CD14-positive monocyte (primary cell): ENCODE results near the gene ARL6. TPM values are rescaled to one million over a fixed set of nuclear protein-coding genes. Genes with fewer than 3 reads are reported as not detected.

ENCODE experiments used
- DNase-seq, 3 donors: peaks; one replicate each; pipeline ENCODE4 v3.0.0-alpha.2; 2011 to 2022
- H2AFZ ChIP-seq: 2 replicates; pipeline ENCODE4 v1.6.0; 2012; ENCODE audit warnings: mild to moderate bottlenecking, low read depth, low read length, inconsistent platforms; ENCODE audit not compliant: insufficient read depth, poor library complexity, severe bottlenecking
- H3K27ac ChIP-seq, 2 donors: 1 replicate in 1 of 2; 2 replicates in 1 of 2; pipeline ENCODE4 v1.5.1; 2012 to 2013; ENCODE audit warnings: low read length in 2 of 2, control low read depth in 1 of 2, inconsistent platforms in 1 of 2, low read depth in 1 of 2, mild to moderate bottlenecking in 1 of 2
- H3K27me3 ChIP-seq, 2 donors: one replicate each; pipeline versions ENCODE4 v1.6.0 to v1.6.1; 2011 to 2013; ENCODE audit warnings: low read length in 2 of 2; ENCODE audit not compliant: control insufficient read depth in 2 of 2, insufficient read depth in 2 of 2
- H3K36me3 ChIP-seq, 2 donors: replicated peaks in 1 of 2; 1 replicate in 1 of 2; 2 replicates in 1 of 2; pipeline versions ENCODE4 v1.5.1 to v1.6.1; 2012 to 2013; ENCODE audit warnings: low read length in 2 of 2, control low read depth in 1 of 2, inconsistent platforms in 1 of 2, mild to moderate bottlenecking in 1 of 2; ENCODE audit not compliant: insufficient read depth in 2 of 2, control insufficient read depth in 1 of 2
- H3K4me1 ChIP-seq, 2 donors: 1 replicate in 1 of 2; 2 replicates in 1 of 2; pipeline versions ENCODE4 v1.5.1 to v1.6.1; 2012 to 2013; ENCODE audit warnings: low read length in 2 of 2, control low read depth in 1 of 2, inconsistent platforms in 1 of 2, mild to moderate bottlenecking in 1 of 2, moderate library complexity in 1 of 2; ENCODE audit not compliant: insufficient read depth in 2 of 2, control insufficient read depth in 1 of 2
- H3K4me2 ChIP-seq: replicated peaks from 2 replicates; pipeline ENCODE3; 2012; ENCODE audit warnings: low read length, moderate library complexity, mild to moderate bottlenecking; ENCODE audit not compliant: poor library complexity, severe bottlenecking; ENCODE audit errors: extremely low read depth
- H3K4me3 ChIP-seq, 3 experiments: fragments of 200-600 bp in 1 of 3; sonication (generic) in 1 of 3; replicated peaks in 1 of 3; 1 replicate in 2 of 3; 2 replicates in 1 of 3; pipeline ENCODE4 v1.5.1; 2011 to 2013; ENCODE audit warnings: low read length in 3 of 3, mild to moderate bottlenecking in 3 of 3, control low read depth in 2 of 3, low read depth in 2 of 3, inconsistent platforms in 1 of 3, moderate library complexity in 1 of 3
- H3K79me2 ChIP-seq: 2 replicates; pipeline ENCODE4 v1.6.0; 2012; ENCODE audit warnings: mild to moderate bottlenecking, control low read depth, inconsistent platforms, low read length, moderate library complexity; ENCODE audit not compliant: insufficient read depth
- H3K9ac ChIP-seq: 2 replicates; pipeline ENCODE4 v1.6.0; 2017; ENCODE audit warnings: low read length, mild to moderate bottlenecking; ENCODE audit not compliant: insufficient read depth, poor library complexity, severe bottlenecking
- H3K9me3 ChIP-seq, 2 donors: replicated peaks in 1 of 2; 1 replicate in 1 of 2; 2 replicates in 1 of 2; pipeline versions ENCODE4 v1.5.1 to v1.6.1; 2012 to 2013; ENCODE audit warnings: low read length in 2 of 2, control low read depth in 1 of 2; ENCODE audit not compliant: control insufficient read depth in 1 of 2, insufficient read depth in 1 of 2
- H4K20me1 ChIP-seq: 2 replicates; pipeline ENCODE4 v1.6.0; 2012; ENCODE audit warnings: mild to moderate bottlenecking, low read length, control low read depth, moderate library complexity; ENCODE audit not compliant: insufficient read depth
- H3K27ac Mint-ChIP-seq, 7 donors: one replicate each; pipeline ENCODE4 v1.8.0; 2020; ENCODE audit warnings: mild to moderate bottlenecking in 7 of 7, mixed read lengths in 7 of 7, moderate library complexity in 6 of 7, inconsistent platforms in 2 of 7
- H3K27me3 Mint-ChIP-seq, 3 donors: one replicate each; pipeline ENCODE4 v1.8.0; 2021 to 2022; ENCODE audit warnings: low read depth in 3 of 3, mild to moderate bottlenecking in 3 of 3, mixed read lengths in 3 of 3, moderate library complexity in 3 of 3, inconsistent platforms in 1 of 3
- H3K36me3 Mint-ChIP-seq, 2 donors: one replicate each; pipeline ENCODE4 v1.8.0; 2020; ENCODE audit warnings: mixed read lengths in 2 of 2, inconsistent platforms in 1 of 2, mild to moderate bottlenecking in 1 of 2
- H3K4me1 Mint-ChIP-seq: one replicate; pipeline ENCODE4 v1.8.0; 2020; ENCODE audit warnings: mild to moderate bottlenecking, mixed read lengths
- H3K4me3 Mint-ChIP-seq, 2 donors: one replicate each; pipeline ENCODE4 v1.8.0; 2020; ENCODE audit warnings: mild to moderate bottlenecking in 2 of 2, mixed read lengths in 2 of 2, moderate library complexity in 1 of 2
- H3K9me3 Mint-ChIP-seq, 7 donors: one replicate each; pipeline ENCODE4 v1.8.0; 2020 to 2022; ENCODE audit warnings: mixed read lengths in 7 of 7, mild to moderate bottlenecking in 6 of 7, moderate library complexity in 6 of 7, inconsistent platforms in 2 of 7
- WGBS: methylation state at CpG from one replicate; pipeline ENCODE4 v1.1.5; 2013; ENCODE audit warnings: missing lambda C conversion rate; ENCODE audit not compliant: insufficient coverage; 5-methylcytosine and 5-hydroxymethylcytosine counted together
- intact Hi-C, 2 donors: fragments of 100-400 bp; cut with micrococcal nuclease; formaldehyde crosslinking; loops; one replicate each; pipeline versions ENCODE4 v1.15.0 to v1.15.1; 2023
- polyA plus RNA-seq, 3 donors: library from polyadenylated mRNA; depleted of rRNA in 1 of 3; unstranded in 2 of 3; stranded (reverse) in 1 of 3; fragments of 300-500 nt in 2 of 3; fragments of >200 nt in 1 of 3; fragmentation: Illumina TruSeq in 2 of 3; gene quantifications; 1 replicate in 2 of 3; 2 replicates in 1 of 3; pipeline ENCODE4 v1.2.3, GENCODE V29; 2012 to 2021
- TF ChIP-seq, protein P1 (sequence below): fragments of 200-600 bp; IDR thresholded peaks from one replicate; pipeline ENCODE4 v1.8.0; 2022; ENCODE audit warnings: antibody characterized with exemption, mild to moderate bottlenecking

The ARL6 gene
- polyA plus RNA-seq, 3 donors: 0.76 to 2.3 (median 1.8) TPM

DNA sequence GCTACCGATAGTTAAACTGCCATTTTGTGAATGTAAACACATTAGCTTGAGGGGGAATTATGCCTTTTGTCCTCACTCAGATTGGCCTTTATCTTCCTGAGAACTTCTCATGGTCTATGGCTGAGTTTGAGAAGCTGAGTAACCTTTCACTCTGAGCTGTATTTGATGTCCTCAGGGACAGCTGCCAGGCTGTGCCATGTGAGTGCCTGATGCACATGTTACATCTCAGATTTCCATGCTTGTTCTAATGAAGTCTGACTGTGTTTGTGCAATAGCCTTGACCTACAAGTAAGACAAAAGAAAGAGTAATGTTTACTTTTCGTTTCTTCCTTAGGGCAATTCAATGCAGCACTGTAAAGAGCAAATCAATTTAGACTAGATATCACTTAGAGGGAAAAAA, 44.1 kb upstream of the ARL6 start:
- no peak for DNase-seq
- H3K4me1 Mint-ChIP-seq: no peaks in the 10 kb centered on the region
- no peaks in the 10 kb centered on the region for H3K4me1 ChIP-seq
- no peak overlapping the region for H3K27ac Mint-ChIP-seq
- no peaks in the 10 kb centered on the region for H3K9me3 Mint-ChIP-seq
- no peak overlapping the region for H2AFZ ChIP-seq
- no peak overlapping the region for H3K4me2 ChIP-seq
- intact Hi-C loops: no loop called here
- no peaks in the 10 kb centered on the region for H3K36me3 ChIP-seq
- H3K36me3 Mint-ChIP-seq: no peaks in the 10 kb centered on the region
- peaks cover 0 to 2% (median 0%) of the 10 kb centered on the region in 3 donors for H3K27me3 Mint-ChIP-seq
- H3K9ac ChIP-seq: no peak overlapping the region
- H3K4me3 Mint-ChIP-seq: no peak overlapping the region
- no peaks in the 10 kb centered on the region for H4K20me1 ChIP-seq
- 80% methylated on average over 1 of the region's 2 CpGs for WGBS
- no peaks in the 10 kb centered on the region for H3K27me3 ChIP-seq
- no peaks in the 10 kb centered on the region for H3K9me3 ChIP-seq
- H3K4me3 ChIP-seq: no peak overlapping the region
- H3K27ac ChIP-seq: no peak overlapping the region
- H3K79me2 ChIP-seq: no peaks in the 10 kb centered on the region
- TF ChIP-seq, protein P1, sequence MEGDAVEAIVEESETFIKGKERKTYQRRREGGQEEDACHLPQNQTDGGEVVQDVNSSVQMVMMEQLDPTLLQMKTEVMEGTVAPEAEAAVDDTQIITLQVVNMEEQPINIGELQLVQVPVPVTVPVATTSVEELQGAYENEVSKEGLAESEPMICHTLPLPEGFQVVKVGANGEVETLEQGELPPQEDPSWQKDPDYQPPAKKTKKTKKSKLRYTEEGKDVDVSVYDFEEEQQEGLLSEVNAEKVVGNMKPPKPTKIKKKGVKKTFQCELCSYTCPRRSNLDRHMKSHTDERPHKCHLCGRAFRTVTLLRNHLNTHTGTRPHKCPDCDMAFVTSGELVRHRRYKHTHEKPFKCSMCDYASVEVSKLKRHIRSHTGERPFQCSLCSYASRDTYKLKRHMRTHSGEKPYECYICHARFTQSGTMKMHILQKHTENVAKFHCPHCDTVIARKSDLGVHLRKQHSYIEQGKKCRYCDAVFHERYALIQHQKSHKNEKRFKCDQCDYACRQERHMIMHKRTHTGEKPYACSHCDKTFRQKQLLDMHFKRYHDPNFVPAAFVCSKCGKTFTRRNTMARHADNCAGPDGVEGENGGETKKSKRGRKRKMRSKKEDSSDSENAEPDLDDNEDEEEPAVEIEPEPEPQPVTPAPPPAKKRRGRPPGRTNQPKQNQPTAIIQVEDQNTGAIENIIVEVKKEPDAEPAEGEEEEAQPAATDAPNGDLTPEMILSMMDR: no peak

DNA sequence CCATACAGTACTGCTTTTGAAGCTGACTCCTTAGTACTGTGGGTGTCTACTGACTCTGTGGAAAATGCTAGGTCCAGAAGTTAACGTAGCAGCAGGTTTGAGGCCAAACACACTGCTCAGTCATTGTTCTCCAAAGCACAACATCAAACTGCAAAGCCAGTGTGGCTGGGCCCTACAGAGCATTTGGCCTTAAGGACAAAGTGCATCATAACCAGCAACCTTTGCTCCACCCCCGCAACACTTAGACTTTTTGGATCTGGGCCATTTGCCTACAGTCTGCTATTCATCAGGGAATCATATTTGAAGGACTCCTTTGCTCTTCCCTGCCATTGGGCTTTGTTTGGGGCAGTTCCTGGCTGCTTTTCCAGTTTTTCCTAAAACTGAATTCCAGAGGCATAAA, 43.1 kb upstream of the ARL6 start:
- Mint-ChIP-seq H3K9me3 (no peaks in the 10 kb centered on the region), H3K4me3 (no peak overlapping the region), H3K4me1 (no peaks in the 10 kb centered on the region), H3K27ac (no peak overlapping the region), H3K27me3 (peaks cover 0 to 2% (median 0%) of the 10 kb centered on the region in 3 donors), H3K36me3 (no peaks in the 10 kb centered on the region)
- Histone ChIP-seq H3K36me3 (no peaks in the 10 kb centered on the region), H4K20me1 (no peaks in the 10 kb centered on the region), H3K79me2 (no peaks in the 10 kb centered on the region), H3K4me3 (no peak overlapping the region), H3K4me2 (no peak overlapping the region), H3K27me3 (no peaks in the 10 kb centered on the region), H3K27ac (no peak overlapping the region), H3K9ac (no peak overlapping the region), H3K4me1 (no peaks in the 10 kb centered on the region), H2AFZ (no peak overlapping the region), H3K9me3 (no peaks in the 10 kb centered on the region)
- DNase-seq: no peak
- intact Hi-C loops: no loop called here
- WGBS: 94% methylated on average over 2 of the region's 2 CpGs
- TF ChIP-seq, protein P1: no peak
